RWPE2 (cell line): Measurements from ENCODE around the gene IL17C.

Source experiments
- ATAC-seq: fragments of 200-7000 bp; cut with Tn5 transposase; 3 replicates; pipeline ENCODE4 v1.9.1; 2021; ENCODE audit warnings: low read depth
- DNase-seq: peaks from one replicate; pipeline ENCODE4 v3.0.0-alpha.2; 2020; ENCODE audit warnings: low spot score
- H3K27ac ChIP-seq: fragments of 450-650 bp; 2 replicates; pipeline ENCODE4 v1.5.1; 2017; ENCODE audit warnings: mild to moderate bottlenecking; ENCODE audit not compliant: poor library complexity, severe bottlenecking
- H3K27me3 ChIP-seq: fragments of 250-450 bp; sonication (Bioruptor Pico); 2 replicates; pipeline ENCODE4 v1.5.1; 2021; ENCODE audit warnings: mild to moderate bottlenecking, moderate library complexity; ENCODE audit not compliant: insufficient read depth, poor library complexity, severe bottlenecking
- H3K36me3 ChIP-seq: fragments of 250-450 bp; sonication (Bioruptor Pico); 2 replicates; pipeline ENCODE4 v1.5.1; 2020; ENCODE audit warnings: low read depth, mild to moderate bottlenecking, moderate library complexity
- H3K4me1 ChIP-seq: fragments of 250-450 bp; sonication (Bioruptor Pico); 2 replicates; pipeline ENCODE4 v1.5.1; 2021; ENCODE audit warnings: mild to moderate bottlenecking, moderate library complexity; ENCODE audit not compliant: insufficient read depth, poor library complexity, severe bottlenecking
- H3K4me3 ChIP-seq: fragments of 250-450 bp; sonication (Bioruptor Pico); 2 replicates; pipeline ENCODE4 v1.5.1; 2021; ENCODE audit warnings: mild to moderate bottlenecking, moderate library complexity; ENCODE audit not compliant: severe bottlenecking
- H3K9me3 ChIP-seq: fragments of 250-450 bp; sonication (Bioruptor Pico); 2 replicates; pipeline ENCODE4 v1.5.1; 2021; ENCODE audit warnings: mild to moderate bottlenecking, moderate library complexity; ENCODE audit not compliant: severe bottlenecking
- CTCF ChIP-seq: fragments of 450-650 bp; IDR thresholded peaks from one replicate; pipeline ENCODE4 v1.5.1; 2017; ENCODE audit warnings: mild to moderate bottlenecking, moderate library complexity; ENCODE audit not compliant: poor library complexity, severe bottlenecking

Gene IL17C

GRCh38 chr16:88638323-88639230 is at the start of gene IL17C:
Gene IL17C, plus strand, starts transcription at chr16:88638572. Its CDS starts 70 bp downstream, at chr16:88638642.
- H3K36me3 ChIP-seq, result no peaks in the 10 kb centered on the region
- DNase-seq, result no peak
- H3K4me1 ChIP-seq, result no peaks in the 10 kb centered on the region
- peak; percentile 22 for ATAC-seq
- H3K4me3 ChIP-seq, result no peak within 1 kb of the TSS
- no peak within 1 kb of the TSS for H3K27ac ChIP-seq
- H3K27me3 ChIP-seq, result peaks cover 38% of the 10 kb centered on the region
- TF ChIP-seq CTCF, result no peak
- H3K9me3 ChIP-seq, result no peaks in the 10 kb centered on the region

GRCh38 chr16:88588754-88589153 is 49.6 kb upstream of the IL17C start:
- Histone ChIP-seq H3K36me3 (peaks cover 68% of the 10 kb centered on the region), H3K4me1 (no peaks in the 10 kb centered on the region), H3K27ac (no peak overlapping the region), H3K27me3 (no peaks in the 10 kb centered on the region), H3K4me3 (no peak overlapping the region), H3K9me3 (no peaks in the 10 kb centered on the region)
- TF ChIP-seq CTCF, result no peak
- DNase-seq (no peak), ATAC-seq (no peak)

- H3K4me3 ChIP-seq, result no peak overlapping the region
- no peaks in the 10 kb centered on the region for H3K27me3 ChIP-seq
- H3K9me3 ChIP-seq, result no peaks in the 10 kb centered on the region
- peaks cover 69% of the 10 kb centered on the region for H3K36me3 ChIP-seq
- DNase-seq (no peak), ATAC-seq (no peak)
- H3K27ac ChIP-seq, result no peak overlapping the region
- TF ChIP-seq CTCF, result no peak
- H3K4me1 ChIP-seq, result no peaks in the 10 kb centered on the region
These were observed 48.9 kb upstream of the IL17C start for GRCh38 chr16:88589441-88589840.

- H3K9me3 ChIP-seq, result no peaks in the 10 kb centered on the region
- H3K27me3 ChIP-seq, result no peaks in the 10 kb centered on the region
- DNase-seq, result no peak
- no peak for TF ChIP-seq CTCF
- no peak overlapping the region for H3K4me3 ChIP-seq
- no peak overlapping the region for H3K27ac ChIP-seq
- ATAC-seq, result no peak
- no peaks in the 10 kb centered on the region for H3K4me1 ChIP-seq
- H3K36me3 ChIP-seq, result peaks cover 66% of the 10 kb centered on the region
These were observed 46.8 kb upstream of the IL17C start for GRCh38 chr16:88591577-88592021.

- Histone ChIP-seq H3K27ac (no peak overlapping the region), H3K36me3 (peaks cover 59% of the 10 kb centered on the region), H3K27me3 (no peaks in the 10 kb centered on the region), H3K4me1 (no peaks in the 10 kb centered on the region), H3K4me3 (no peak overlapping the region), H3K9me3 (no peaks in the 10 kb centered on the region)
- ATAC-seq, result no peak
- no peak for TF ChIP-seq CTCF
- DNase-seq, result no peak
These were observed 45.3 kb upstream of the IL17C start for GRCh38 chr16:88593061-88593460.
